ENCODE data around the gene CAST.

DNA sequence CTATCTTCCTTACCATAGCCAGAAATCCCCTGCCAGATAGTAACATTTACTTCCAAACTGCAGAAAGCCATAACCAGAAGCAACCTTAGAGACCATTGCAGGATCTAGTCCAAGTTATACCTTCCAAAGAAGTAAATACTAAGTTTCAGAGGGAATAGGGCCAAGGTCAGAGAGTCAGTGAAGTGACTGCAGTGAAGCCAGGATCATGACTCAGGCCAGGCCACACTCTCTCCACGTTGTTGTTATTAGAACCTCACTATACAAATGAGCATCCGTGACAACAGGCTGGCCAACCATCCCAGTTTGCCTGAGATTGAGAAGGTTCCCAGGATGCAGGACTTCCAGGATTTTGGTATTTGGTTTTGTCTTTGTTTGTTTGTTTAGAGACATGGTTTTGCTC is 134.3 kb downstream of the CAST start:
- TF ChIP-seq CTCF (IDR thresholded peaks at IDR 0.05) = no peak
- no peak for TF ChIP-seq POLR2A (IDR thresholded peaks at IDR 0.05)

Measured in uterus (tissue), 2 donors.